Measurements from ENCODE around the gene TIPIN. TPM values are rescaled to one million over a fixed set of nuclear protein-coding genes. Genes with fewer than 3 reads are reported as not detected.

Gene TIPIN, protein sequence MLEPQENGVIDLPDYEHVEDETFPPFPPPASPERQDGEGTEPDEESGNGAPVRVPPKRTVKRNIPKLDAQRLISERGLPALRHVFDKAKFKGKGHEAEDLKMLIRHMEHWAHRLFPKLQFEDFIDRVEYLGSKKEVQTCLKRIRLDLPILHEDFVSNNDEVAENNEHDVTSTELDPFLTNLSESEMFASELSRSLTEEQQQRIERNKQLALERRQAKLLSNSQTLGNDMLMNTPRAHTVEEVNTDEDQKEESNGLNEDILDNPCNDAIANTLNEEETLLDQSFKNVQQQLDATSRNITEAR
- total RNA-seq (ENCODE audit: unreplicated experiment): 5.8 TPM
- long read RNA-seq, partial matches to known transcripts: 2 of 5 reads
- long read RNA-seq, other reads (novel, unspliced or antisense): 0 of 5 reads

GRCh38 chr15:66356359-66357236 is at the start of gene TIPIN:
Gene TIPIN (minus strand): TSS chr15:66356685. CDS start chr15:66352947, 3,738 bp downstream.
- Mint-ChIP-seq H3K4me1 (ENCODE audit: low read depth, unreplicated experiment) (peaks cover 6% of the 10 kb centered on the region), H3K36me3 (ENCODE audit: unreplicated experiment) (no peaks in the 10 kb centered on the region), H3K27ac (ENCODE audit: unreplicated experiment) (peak within 1 kb of the TSS; percentile 85), H3K9me3 (ENCODE audit: unreplicated experiment) (peaks cover 6% of the 10 kb centered on the region), H3K27me3 (ENCODE audit: unreplicated experiment) (peaks cover 5% of the 10 kb centered on the region), H3K4me3 (ENCODE audit: unreplicated experiment) (peak within 1 kb of the TSS; percentile 99)
- DNase-seq: peak; percentile 92
- no peak for TF ChIP-seq CTCF (IDR thresholded peaks at IDR 0.05; ENCODE audit: partially characterized antibody, unreplicated experiment)

GRCh38 chr15:66405615-66406014 is 49.1 kb upstream of the TIPIN start:
- no peak overlapping the region for H3K27ac Mint-ChIP-seq (ENCODE audit: unreplicated experiment)
- no peak for DNase-seq

GRCh38 chr15:66405007-66405406 is 48.5 kb upstream of the TIPIN start:
- DNase-seq: no peak
- Mint-ChIP-seq H3K36me3 (ENCODE audit: unreplicated experiment) (no peaks in the 10 kb centered on the region), H3K4me3 (ENCODE audit: unreplicated experiment) (no peak overlapping the region), H3K27ac (ENCODE audit: unreplicated experiment) (no peak overlapping the region), H3K27me3 (ENCODE audit: unreplicated experiment) (peaks cover 2% of the 10 kb centered on the region), H3K9me3 (ENCODE audit: unreplicated experiment) (no peaks in the 10 kb centered on the region), H3K4me1 (ENCODE audit: low read depth, unreplicated experiment) (peaks cover 35% of the 10 kb centered on the region)
- no peak for TF ChIP-seq CTCF (IDR thresholded peaks at IDR 0.05; ENCODE audit: partially characterized antibody, unreplicated experiment)

More at GRCh38 chr15:66405615-66406014, 49.1 kb upstream of the TIPIN start:
- no peak for TF ChIP-seq CTCF (IDR thresholded peaks at IDR 0.05; ENCODE audit: partially characterized antibody, unreplicated experiment)
- Mint-ChIP-seq H3K9me3 (ENCODE audit: unreplicated experiment) (no peaks in the 10 kb centered on the region), H3K27me3 (ENCODE audit: unreplicated experiment) (peaks cover 2% of the 10 kb centered on the region), H3K4me3 (ENCODE audit: unreplicated experiment) (no peak overlapping the region), H3K36me3 (ENCODE audit: unreplicated experiment) (no peaks in the 10 kb centered on the region), H3K4me1 (ENCODE audit: low read depth, unreplicated experiment) (peaks cover 35% of the 10 kb centered on the region)

- H3K27me3 Mint-ChIP-seq (ENCODE audit: unreplicated experiment): peaks cover 2% of the 10 kb centered on the region
- H3K4me3 Mint-ChIP-seq (ENCODE audit: unreplicated experiment): no peak overlapping the region
- no peaks in the 10 kb centered on the region for H3K36me3 Mint-ChIP-seq (ENCODE audit: unreplicated experiment)
- no peaks in the 10 kb centered on the region for H3K9me3 Mint-ChIP-seq (ENCODE audit: unreplicated experiment)
- TF ChIP-seq CTCF (IDR thresholded peaks at IDR 0.05; ENCODE audit: partially characterized antibody, unreplicated experiment): no peak
- no peak for DNase-seq
- H3K4me1 Mint-ChIP-seq (ENCODE audit: low read depth, unreplicated experiment): peaks cover 30% of the 10 kb centered on the region
- no peak overlapping the region for H3K27ac Mint-ChIP-seq (ENCODE audit: unreplicated experiment)
Measured at GRCh38 chr15:66404532-66404931, 48.0 kb upstream of the TIPIN start.

All from glutamatergic neuron (in vitro differentiated cells).